NT2/D1 (cell line): ENCODE results near the gene VPREB1.

Source experiments
- SUZ12 ChIP-seq: IDR thresholded peaks from 2 replicates; pipeline ENCODE4 v1.6.1; 2011; ENCODE audit not compliant: insufficient read length, insufficient read depth; ENCODE audit errors: extremely low read depth
- YY1 ChIP-seq: IDR thresholded peaks from 2 replicates; pipeline ENCODE4 v1.6.1; 2011; ENCODE audit not compliant: insufficient read length, insufficient read depth
- ZNF274 ChIP-seq: IDR thresholded peaks from 2 replicates; pipeline ENCODE4 v1.6.1; 2011; ENCODE audit warnings: mild to moderate bottlenecking, low read depth, low read length

DNA sequence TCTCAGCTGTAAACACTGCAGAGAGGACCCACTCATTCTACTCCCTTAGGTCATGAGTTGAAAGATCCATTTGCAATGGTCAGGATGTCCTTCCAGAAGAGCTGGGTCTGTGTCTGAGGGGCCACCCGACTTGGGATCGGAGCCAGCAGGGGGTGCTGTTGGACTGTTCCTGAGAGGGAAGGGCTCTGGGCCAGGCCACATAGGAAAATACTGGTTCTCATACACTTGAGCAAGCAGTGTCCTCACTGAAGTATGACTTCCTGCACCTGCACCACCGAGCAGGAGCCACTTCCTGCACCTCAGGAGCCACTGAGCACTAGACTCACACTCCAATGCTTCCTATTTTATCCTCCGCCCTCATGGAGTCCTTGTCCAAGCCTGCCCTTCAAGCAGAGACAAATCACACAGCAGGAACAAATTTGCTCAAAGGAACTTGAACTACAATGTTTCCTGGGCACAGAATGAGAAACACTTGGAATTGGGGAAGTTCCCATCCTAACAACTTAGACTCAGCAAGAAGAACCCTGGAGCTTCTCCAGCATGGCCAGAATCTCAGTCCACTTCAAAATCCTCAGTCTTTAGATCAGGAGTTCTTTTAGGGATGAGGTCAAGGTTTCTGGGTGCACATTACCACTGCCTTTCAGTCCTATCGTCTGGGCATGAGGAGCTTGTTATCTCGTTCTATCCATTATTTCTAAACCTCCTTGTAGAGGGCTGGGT lies 36.6 kb upstream of the VPREB1 start:
- no peak for TF ChIP-seq YY1
- no peak for TF ChIP-seq ZNF274
- no peak for TF ChIP-seq SUZ12
